HepG2 (cell line): ENCODE data around the gene E2F1. TPM values are rescaled to one million over a fixed set of nuclear protein-coding genes. Genes with fewer than 3 reads are reported as not detected.

ENCODE experiments used
- CSRNP1 ChIP-seq: sonication (generic); formaldehyde crosslinking; IDR thresholded peaks from 2 replicates; pipeline ENCODE4 v1.8.1; 2023; ENCODE audit warnings: mild to moderate bottlenecking, missing genetic modification reagents
- GMEB1 ChIP-seq: sonication (generic); formaldehyde crosslinking; IDR thresholded peaks from 2 replicates; pipeline ENCODE4 v1.5.1; 2020; ENCODE audit warnings: missing genetic modification reagents, mild to moderate bottlenecking, borderline replicate concordance
- HCFC1 ChIP-seq: fragments of 150-350 bp; IDR thresholded peaks from 2 replicates; pipeline ENCODE4 v1.6.1; 2014; ENCODE audit warnings: low read depth, low read length
- PBX2 ChIP-seq: IDR thresholded peaks from 2 replicates; pipeline ENCODE4 v1.6.1; 2016; ENCODE audit warnings: control low read depth
- RFX5 ChIP-seq: IDR thresholded peaks from 2 replicates; pipeline ENCODE4 v1.6.1; 2011; ENCODE audit warnings: low read depth, low read length, improper control_type of control experiment
- THAP8 ChIP-seq: sonication (generic); formaldehyde crosslinking; IDR thresholded peaks from 2 replicates; pipeline ENCODE4 v1.5.1; 2020; ENCODE audit warnings: missing genetic modification reagents, mild to moderate bottlenecking, borderline replicate concordance
- ZHX2 ChIP-seq, 2 experiments: sonication (generic) in 1 of 2; formaldehyde crosslinking in 1 of 2; IDR thresholded peaks; 2 replicates each; pipeline versions ENCODE4 v1.6.1 to v1.9.0; 2014 to 2022; ENCODE audit warnings: antibody characterized with exemption in 1 of 2, borderline replicate concordance in 1 of 2, inconsistent platforms in 1 of 2, low read depth in 1 of 2, missing genetic modification reagents in 1 of 2
- ZIK1 ChIP-seq: sonication (generic); formaldehyde crosslinking; IDR thresholded peaks from 2 replicates; pipeline ENCODE4 v1.5.0; 2020; ENCODE audit warnings: mild to moderate bottlenecking, low read depth, missing genetic modification reagents, borderline replicate concordance
- ZNF337 ChIP-seq: sonication (generic); formaldehyde crosslinking; IDR thresholded peaks from 2 replicates; pipeline ENCODE4 v1.5.1; 2020; ENCODE audit warnings: missing genetic modification reagents, low read depth, mild to moderate bottlenecking, borderline replicate concordance
- ZNF512 ChIP-seq: sonication (generic); formaldehyde crosslinking; IDR thresholded peaks from 2 replicates; pipeline ENCODE4 v1.4.0; 2020; ENCODE audit warnings: mild to moderate bottlenecking, missing genetic modification reagents
- ZNF839 ChIP-seq: sonication (generic); formaldehyde crosslinking; IDR thresholded peaks from 2 replicates; pipeline ENCODE4 v1.4.0; 2020; ENCODE audit warnings: missing genetic modification reagents, mild to moderate bottlenecking, borderline replicate concordance
- ZNF878 ChIP-seq: sonication (generic); formaldehyde crosslinking; IDR thresholded peaks from 2 replicates; pipeline ENCODE4 v1.8.1; 2023; ENCODE audit warnings: mild to moderate bottlenecking, missing genetic modification reagents, moderate library complexity
- polyA plus RNA-seq, 8 experiments: library from polyadenylated mRNA; depleted of rRNA in 3 of 8; stranded (reverse) in 7 of 8; unstranded in 1 of 8; fragments of >200 nt; fragmentation: Illumina TruSeq in 4 of 8; extraction: Trizol in 4 of 8; gene quantifications; 2 replicates each; pipeline versions ENCODE4 v1.2.1 to v1.2.3, GENCODE V29; 2011 to 2016; ENCODE audit warnings: low read depth in 4 of 8, missing spikeins in 1 of 8, mixed read lengths in 1 of 8; ENCODE audit not compliant: insufficient read depth in 1 of 8
- total RNA-seq, 5 experiments: library from RNA; depleted of rRNA; stranded (reverse); fragments of >200 nt; fragmentation: Illumina TruSeq; extraction: Trizol; gene quantifications; 2 replicates each; pipeline ENCODE4 v1.2.3, GENCODE V29; 2016; ENCODE audit warnings: low read depth in 1 of 5

Gene E2F1
- total and polyA plus RNA-seq, 2 of the 13 experiments (the other 11 are each of a cell fraction or from before 2014, with no cell fraction given), result 25.5 to 39.4 TPM

- TF ChIP-seq ZHX2 (IDR thresholded peaks at IDR 0.05; ENCODE audit: low read depth) (no peak), ZHX2 (CRISPR knock-in tag; IDR thresholded peaks at IDR 0.05; ENCODE audit: borderline replicate concordance) (no peak), CSRNP1 (CRISPR knock-in tag) (no peak), ZNF878 (CRISPR knock-in tag) (no peak), GMEB1 (CRISPR knock-in tag) (no peak; the same call in 1 of the 2 replicates), HCFC1 (no peak), ZIK1 (CRISPR knock-in tag) (no peak), THAP8 (no peak), ZNF337 (CRISPR knock-in tag) (no peak), RFX5 (no peak), ZNF512 (no peak; the same call in 1 of the 2 replicates), ZNF839 (CRISPR knock-in tag) (no peak), PBX2 (CRISPR knock-in tag) (no peak)
Observed at GRCh38 chr20:33724439-33725094, 38.4 kb upstream of the E2F1 start (continued).
